A549 (cell line): ENCODE measurements around the gene RALGPS2. TPM values are rescaled to one million over a fixed set of nuclear protein-coding genes. Genes with fewer than 3 reads are reported as not detected.

Source experiments
- ATAC-seq, 2 experiments: fragments of 200-7000 bp in 1 of 2; fragments of >200 bp in 1 of 2; cut with Nextera tagmentation in 1 of 2; cut with Tn5 transposase in 1 of 2; 3 replicates each; pipeline versions ENCODE4 v1.8.0 to v1.9.1; 2018 to 2020; ENCODE audit warnings: mild to moderate bottlenecking in 1 of 2, moderate library complexity in 1 of 2
- CTCF ChIA-PET: fragments of 300-600 bp; sonication (Branson Sonifier 250); formaldehyde crosslinking; extraction: SDS; loops from one replicate; lab custom pipeline; 2021; ENCODE audit warnings: antibody characterized with exemption, inconsistent platforms; lab: Yijun Ruan, JAX
- POLR2A ChIA-PET: fragments of 350-600 bp; formaldehyde crosslinking; extraction: SDS; loops from one replicate; lab custom pipeline; 2021; ENCODE audit warnings: antibody characterized with exemption, inconsistent platforms; lab: Yijun Ruan, JAX
- DNase-seq, 2 experiments: peaks; one replicate each; pipeline versions ENCODE4 v3.0.0 to v3.0.0-alpha.2; 2011 to 2016; ENCODE audit warnings: low read depth in 1 of 2, low spot score in 1 of 2
- FAIRE-seq: peaks from 2 replicates; lab custom pipeline; 2011; peaks lifted over from hg19 to GRCh38; lab: Jason Lieb, UNC
- H3K27ac ChIP-seq, 2 experiments: fragments of >200 bp; sonication (Bioruptor Twin); formaldehyde crosslinking; 3 replicates each; pipeline ENCODE4 v1.5.1; 2016 to 2017
- H3K4me1 ChIP-seq: fragments of >200 bp; sonication (Bioruptor Twin); formaldehyde crosslinking; 3 replicates; pipeline ENCODE4 v1.6.1; 2016
- H3K4me2 ChIP-seq: fragments of >200 bp; sonication (Bioruptor Twin); formaldehyde crosslinking; 3 replicates; pipeline ENCODE4 v1.6.1; 2016
- H3K4me3 ChIP-seq: fragments of >200 bp; sonication (Bioruptor Twin); formaldehyde crosslinking; 3 replicates; pipeline ENCODE4 v1.5.1; 2016
- H3K9me3 ChIP-seq: fragments of >200 bp; sonication (Bioruptor Twin); formaldehyde crosslinking; 3 replicates; pipeline ENCODE4 v1.6.1; 2016
- BCL3 ChIP-seq: fragments of >200 bp; sonication (Bioruptor Twin); formaldehyde crosslinking; IDR thresholded peaks from 3 replicates; pipeline ENCODE4 v1.6.1; 2016
- BHLHE40 ChIP-seq: IDR thresholded peaks from 2 replicates; pipeline ENCODE4 v1.6.1; 2012; ENCODE audit warnings: low read depth, low read length, inconsistent platforms
- CBX2 ChIP-seq: fragments of 200-600 bp; sonication (generic); IDR thresholded peaks from 2 replicates; pipeline ENCODE4 v1.6.1; 2016; ENCODE audit warnings: low read depth, mild to moderate bottlenecking, borderline replicate concordance
- CEBPB ChIP-seq, 2 experiments: fragments of >200 bp in 1 of 2; sonication (Bioruptor Twin) in 1 of 2; formaldehyde crosslinking in 1 of 2; IDR thresholded peaks; 2 replicates each; pipeline ENCODE4 v1.6.1; 2012 to 2016
- CHD2 ChIP-seq: fragments of 150-350 bp; IDR thresholded peaks from 2 replicates; pipeline ENCODE4 v1.6.1; 2014; ENCODE audit warnings: low read length; ENCODE audit not compliant: partially characterized antibody
- CHD4 ChIP-seq: fragments of 200-600 bp; sonication (generic); IDR thresholded peaks from 2 replicates; pipeline ENCODE4 v1.6.1; 2016; ENCODE audit warnings: antibody characterized with exemption, mild to moderate bottlenecking, borderline replicate concordance
- ELK1 ChIP-seq: fragments of 150-350 bp; IDR thresholded peaks from 2 replicates; pipeline ENCODE4 v1.6.1; 2014; ENCODE audit warnings: low read depth, mild to moderate bottlenecking, low read length
- EP300 ChIP-seq, 2 experiments: fragments of >200 bp; sonication (Bioruptor Twin); formaldehyde crosslinking; IDR thresholded peaks; 2 replicates in 1 of 2; 3 replicates in 1 of 2; pipeline ENCODE4 v1.6.1; 2016 to 2017
- ESRRA ChIP-seq: fragments of 150-350 bp; IDR thresholded peaks from 2 replicates; pipeline ENCODE4 v1.6.1; 2014; ENCODE audit warnings: mild to moderate bottlenecking, low read length, borderline replicate concordance
- FOSB ChIP-seq: fragments of 250-450 bp; sonication (Bioruptor Pico); IDR thresholded peaks from 2 replicates; pipeline ENCODE4 v1.5.0; 2020; ENCODE audit warnings: mild to moderate bottlenecking, moderate library complexity
- FOSL2 ChIP-seq, 2 experiments: fragments of 450-650 bp in 1 of 2; fragments of >200 bp in 1 of 2; sonication (Bioruptor Twin) in 1 of 2; formaldehyde crosslinking; IDR thresholded peaks; 2 replicates each; pipeline versions ENCODE4 v1.5.0 to v1.6.1; 2016 to 2020; ENCODE audit warnings: mild to moderate bottlenecking in 1 of 2, moderate library complexity in 1 of 2
- FOXS1 ChIP-seq: fragments of 250-450 bp; sonication (Bioruptor Pico); IDR thresholded peaks from 2 replicates; pipeline ENCODE4 v1.5.0; 2020; ENCODE audit warnings: mild to moderate bottlenecking, moderate library complexity
- HDAC2 ChIP-seq: fragments of 200-600 bp; sonication (generic); IDR thresholded peaks from 2 replicates; pipeline ENCODE4 v1.6.1; 2016
- HES2 ChIP-seq: fragments of >200 bp; sonication (Bioruptor Twin); formaldehyde crosslinking; IDR thresholded peaks from 2 replicates; pipeline ENCODE4 v1.6.1; 2016
- HEYL ChIP-seq: fragments of 250-450 bp; sonication (Bioruptor Pico); IDR thresholded peaks from 2 replicates; pipeline ENCODE4 v1.8.0; 2021; ENCODE audit warnings: mild to moderate bottlenecking, moderate library complexity
- HMGXB4 ChIP-seq: fragments of 250-450 bp; sonication (Bioruptor Pico); IDR thresholded peaks from 2 replicates; pipeline ENCODE4 v1.5.0; 2021; ENCODE audit warnings: mild to moderate bottlenecking, moderate library complexity, borderline replicate concordance
- HOXB13 ChIP-seq: fragments of 250-450 bp; sonication (Bioruptor Pico); IDR thresholded peaks from 2 replicates; pipeline ENCODE4 v1.5.0; 2020; ENCODE audit warnings: low read depth, mild to moderate bottlenecking, moderate library complexity
- HOXB5 ChIP-seq: fragments of 250-450 bp; sonication (Bioruptor Pico); IDR thresholded peaks from 2 replicates; pipeline ENCODE4 v1.5.0; 2020; ENCODE audit warnings: mild to moderate bottlenecking, moderate library complexity
- JUNB ChIP-seq: fragments of >200 bp; sonication (Bioruptor Twin); formaldehyde crosslinking; IDR thresholded peaks from 2 replicates; pipeline ENCODE4 v1.6.1; 2016
- KDM5A ChIP-seq: fragments of 200-600 bp; sonication (generic); IDR thresholded peaks from 2 replicates; pipeline ENCODE4 v1.6.1; 2016; ENCODE audit warnings: antibody characterized with exemption, mild to moderate bottlenecking
- MAX ChIP-seq: IDR thresholded peaks from 2 replicates; pipeline ENCODE4 v1.6.1; 2012
- MAZ ChIP-seq: fragments of 150-350 bp; IDR thresholded peaks from 2 replicates; pipeline ENCODE4 v1.6.1; 2014; ENCODE audit warnings: antibody characterized with exemption, low read depth, low read length, borderline replicate concordance
- MYC ChIP-seq: IDR thresholded peaks from 2 replicates; pipeline ENCODE4 v1.6.1; 2012; ENCODE audit warnings: mild to moderate bottlenecking, inconsistent platforms, low read length, improper control_type of control experiment, borderline replicate concordance
- NFE2L2 ChIP-seq: fragments of 150-350 bp; conservative IDR thresholded peaks from 2 replicates; pipeline ENCODE4 v1.6.1; 2014; ENCODE audit warnings: low read length
- NR3C1 ChIP-seq: fragments of >200 bp; sonication (Bioruptor Twin); formaldehyde crosslinking; IDR thresholded peaks from 3 replicates; pipeline ENCODE4 v1.6.1; 2017
- RAD21 ChIP-seq, 2 experiments: fragments of >200 bp in 1 of 2; sonication (Bioruptor Twin) in 1 of 2; formaldehyde crosslinking in 1 of 2; IDR thresholded peaks in 1 of 2; conservative IDR thresholded peaks in 1 of 2; 2 replicates in 1 of 2; 3 replicates in 1 of 2; pipeline ENCODE4 v1.6.1; 2012 to 2018; ENCODE audit warnings: inconsistent platforms in 1 of 2
- RARB ChIP-seq: fragments of 250-450 bp; sonication (Bioruptor Pico); IDR thresholded peaks from 2 replicates; pipeline ENCODE4 v1.8.0; 2021; ENCODE audit warnings: mild to moderate bottlenecking, moderate library complexity
- RCOR1 ChIP-seq: fragments of 150-350 bp; IDR thresholded peaks from 2 replicates; pipeline ENCODE4 v1.6.1; 2014; ENCODE audit warnings: antibody characterized with exemption, low read length, low read depth
- SREBF2 ChIP-seq: fragments of 450-650 bp; IDR thresholded peaks from 2 replicates; pipeline ENCODE4 v1.6.1; 2014; ENCODE audit warnings: mild to moderate bottlenecking, moderate library complexity
- TP53 ChIP-seq: fragments of 250-450 bp; sonication (Bioruptor Pico); IDR thresholded peaks from 2 replicates; pipeline ENCODE4 v1.5.0; 2021; ENCODE audit warnings: mild to moderate bottlenecking, moderate library complexity
- ZC3H11A ChIP-seq: fragments of 450-650 bp; IDR thresholded peaks from 2 replicates; pipeline ENCODE4 v1.6.1; 2014; ENCODE audit warnings: antibody characterized with exemption, mild to moderate bottlenecking
- WGBS: methylation state at CpG from one replicate; pipeline ENCODE4 v1.1.6; 2017; ENCODE audit errors: missing lambda C conversion rate; 5-methylcytosine and 5-hydroxymethylcytosine counted together
- polyA plus RNA-seq, 4 experiments: library from polyadenylated mRNA; depleted of rRNA in 3 of 4; stranded (reverse); fragments of >200 nt; fragmentation: RNase III in 1 of 4; extraction: RNeasy Plus Mini Kit Qiagen cat#74134 plus additional on column Dnase treatment in 1 of 4; gene quantifications; 2 replicates in 3 of 4; 3 replicates in 1 of 4; pipeline ENCODE4 v1.2.3, GENCODE V29; 2011 to 2017

Gene RALGPS2
- polyA plus RNA-seq, 2 of the 4 experiments (the other 2 are of a cell fraction) = 11.8 to 18.6 TPM

GRCh38 chr1:178874966-178875365 is 149.9 kb downstream of the RALGPS2 start:
- ChIA-PET CTCF (interaction anchor here (1.5 kb wide), 1 partner anchor 11 kb away, joined by 3 read pairs; no protein-coding TSS in a partner anchor), POLR2A (no interaction called here)
- Histone ChIP-seq H3K4me2 (no peak overlapping the region), H3K4me3 (no peak overlapping the region), H3K4me1 (peaks cover 24% of the 10 kb centered on the region), H3K9me3 (no peaks in the 10 kb centered on the region), H3K27ac (no peak overlapping the region)
- TF ChIP-seq JUNB = no peak
- no peak for TF ChIP-seq FOSL2 (IDR thresholded peaks at IDR 0.05)
- no peak for TF ChIP-seq FOSL2 (CRISPR knock-in tag; IDR thresholded peaks at IDR 0.05)
- TF ChIP-seq BHLHE40 = no peak
- no peak for TF ChIP-seq HES2
- no peak for TF ChIP-seq ZC3H11A
- no peak for TF ChIP-seq CEBPB (IDR thresholded peaks at IDR 0.05)
- TF ChIP-seq MAX = no peak
- TF ChIP-seq ESRRA = no peak
- no peak for TF ChIP-seq RAD21 (conservative IDR thresholded peaks at IDR 0.05 in 1 of 2, IDR thresholded peaks at IDR 0.05 in 1 of 2)
- no peak for TF ChIP-seq RCOR1
- TF ChIP-seq HOXB5 = no peak
- TF ChIP-seq MAZ = no peak
- no peak for TF ChIP-seq SREBF2
- TF ChIP-seq RARB = no peak
- no peak for TF ChIP-seq HDAC2
- no peak for TF ChIP-seq FOXS1
- no peak for TF ChIP-seq MYC
- FAIRE-seq (no peak), DNase-seq (no peak), ATAC-seq (no peak)
- 91% methylated on average over 2 of the region's 2 CpGs for WGBS

GRCh38 chr1:178875936-178876335 is 150.9 kb downstream of the RALGPS2 start:
- POLR2A ChIA-PET = no interaction called here
- TF ChIP-seq ELK1 (no peak), HEYL (CRISPR knock-in tag) (no peak), FOSB (CRISPR knock-in tag) (no peak), TP53 (CRISPR knock-in tag) (no peak), NR3C1 (no peak), CBX2 (no peak), FOSL2 (IDR thresholded peaks at IDR 0.05) (no peak), FOSL2 (CRISPR knock-in tag; IDR thresholded peaks at IDR 0.05) (no peak), RCOR1 (no peak), HDAC2 (no peak), JUNB (no peak), FOXS1 (no peak), HMGXB4 (CRISPR knock-in tag) (no peak), CHD2 (no peak), NFE2L2 (no peak), CHD4 (no peak), BHLHE40 (no peak), EP300 (IDR thresholded peaks at IDR 0.05) (no peak), BCL3 (no peak), HOXB13 (CRISPR knock-in tag) (no peak), KDM5A (no peak)

More at GRCh38 chr1:178875936-178876335, 150.9 kb downstream of the RALGPS2 start:
- DNase-seq (no peak), ATAC-seq (no peak), FAIRE-seq (no peak)
- Histone ChIP-seq H3K9me3 (no peaks in the 10 kb centered on the region), H3K4me2 (no peak overlapping the region), H3K4me1 (peaks cover 15% of the 10 kb centered on the region), H3K27ac (no peak overlapping the region), H3K4me3 (no peak overlapping the region)
- CTCF ChIA-PET = no interaction called here
